AG04449 (cell line): ENCODE data around the gene SCYGR5.
"Not testable (repeated sequence)": the region's sequence is repeated elsewhere in the genome, so short reads cannot be mapped to it uniquely, and the experiment has no call there.

Experiments
- CTCF ChIA-PET: fragments of 350-600 bp; formaldehyde crosslinking; extraction: SDS; loops from one replicate; lab custom pipeline; 2021; ENCODE audit warnings: antibody characterized with exemption; lab: Yijun Ruan, JAX
- POLR2A ChIA-PET: fragments of 400-600, 350-600 bp; formaldehyde crosslinking; extraction: SDS; loops from one replicate; lab custom pipeline; 2020; ENCODE audit warnings: antibody characterized with exemption, inconsistent platforms; lab: Yijun Ruan, JAX
- DNase-seq: peaks from one replicate; pipeline ENCODE4 v3.0.0-alpha.2; 2010; ENCODE audit warnings: low read depth, low spot score
- H3K4me3 ChIP-seq: 2 replicates; pipeline ENCODE4 v1.5.1; 2011; ENCODE audit warnings: low read depth, mild to moderate bottlenecking, control low read depth, low read length
- CTCF ChIP-seq: IDR thresholded peaks from one replicate; pipeline ENCODE4 v1.5.1; 2011; ENCODE audit warnings: mild to moderate bottlenecking, moderate library complexity, low read length, control low read depth, inconsistent platforms; ENCODE audit not compliant: insufficient read depth; ENCODE audit errors: missing control alignments

Gene SCYGR5

DNA sequence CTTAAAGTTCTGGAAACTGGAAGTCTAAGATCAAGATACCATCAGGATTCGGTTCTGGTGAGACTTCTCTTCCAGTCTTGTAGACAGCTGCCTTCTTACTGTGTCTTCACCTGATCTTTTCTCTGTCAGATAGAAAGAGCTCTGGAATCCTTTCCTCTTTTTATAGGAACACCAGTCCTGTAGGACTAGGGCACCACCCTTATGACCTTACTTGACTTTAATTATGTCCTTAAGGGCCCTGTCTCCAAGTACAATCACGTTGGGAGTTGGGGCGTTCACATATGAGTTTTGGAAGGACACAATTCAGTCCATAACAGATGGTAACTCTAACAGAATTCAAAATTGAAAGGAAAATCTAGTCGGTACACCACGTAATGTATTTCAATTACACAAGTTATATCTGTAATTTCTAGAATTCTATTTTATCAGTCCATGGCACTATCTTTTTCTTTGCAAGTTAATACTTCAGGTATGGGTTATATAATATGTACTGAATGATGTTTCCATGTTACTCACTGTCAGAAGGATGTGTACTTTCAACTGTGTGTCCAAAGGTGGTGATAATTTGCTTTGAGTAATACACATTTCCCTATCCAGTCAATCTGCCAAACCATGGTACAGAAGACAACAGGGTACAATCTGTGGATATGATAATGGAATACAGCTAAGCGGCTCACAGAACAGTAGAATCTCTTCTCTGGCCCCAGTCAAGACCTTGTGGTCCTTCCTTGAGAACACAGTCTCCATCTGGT lies 1.2 kb upstream of the SCYGR5 start:
- POLR2A ChIA-PET, result no interaction called here
- no peak for DNase-seq
- no peak for TF ChIP-seq CTCF
- no peak overlapping the region for H3K4me3 ChIP-seq
- CTCF ChIA-PET, result interaction anchor here (1.9 kb wide), 1 partner anchor 101 kb away, joined by 5 read pairs; no protein-coding TSS in a partner anchor

DNA sequence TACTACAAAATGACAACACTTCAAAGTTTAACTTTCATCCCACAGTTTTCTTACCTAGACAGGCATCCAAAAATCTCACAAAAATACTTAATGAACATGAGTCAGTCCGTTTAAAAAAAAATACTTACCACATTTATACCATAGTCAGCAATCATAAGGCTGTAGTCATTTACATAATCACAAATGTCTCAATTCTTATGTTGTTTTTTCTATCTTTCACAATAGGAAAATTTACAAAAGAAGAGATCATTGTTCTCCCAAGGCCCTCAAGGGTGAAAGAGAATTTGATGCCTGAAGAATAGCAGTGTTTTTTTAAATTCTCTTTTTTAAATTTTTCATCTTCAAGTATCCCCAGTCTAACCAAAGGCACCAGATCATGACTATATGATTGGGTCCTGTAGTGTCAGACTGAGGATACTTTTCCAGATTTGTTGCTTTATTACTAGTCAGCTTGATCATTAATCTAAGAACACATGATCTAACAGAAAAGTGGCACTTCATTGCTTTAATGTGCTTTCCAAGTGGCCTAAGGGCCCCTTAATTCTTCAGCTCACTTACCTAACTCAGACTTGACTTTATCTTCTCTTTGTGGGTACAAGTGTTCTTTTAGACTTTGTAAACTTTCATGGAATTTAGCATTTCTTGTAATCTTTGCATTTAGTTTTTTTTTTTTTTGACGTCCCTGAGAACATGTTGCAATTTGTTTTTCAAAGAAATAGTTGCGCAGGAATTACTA lies 4.7 kb downstream of the SCYGR5 start:
- no peak for TF ChIP-seq CTCF
- POLR2A ChIA-PET, result no interaction called here
- H3K4me3 ChIP-seq, result no peak overlapping the region
- CTCF ChIA-PET, result interaction anchor here (1.2 to 2.2 kb wide), 2 partner anchors 13 to 95 kb away, joined by 5 to 10 read pairs; no protein-coding TSS in a partner anchor
- no peak for DNase-seq

GRCh38 chr2:227673620-227674019 lies 7.0 kb downstream of the SCYGR5 start:
- DNase-seq, POLR2A ChIA-PET, CTCF ChIA-PET: not testable (repeated sequence)

GRCh38 chr2:227674485-227674884 lies 7.9 kb downstream of the SCYGR5 start:
- TF ChIP-seq CTCF, result no peak
- DNase-seq, result no peak
- no peak overlapping the region for H3K4me3 ChIP-seq
- POLR2A ChIA-PET, result no interaction called here
- CTCF ChIA-PET, result interaction anchor here (1.1 kb wide), 1 partner anchor 17 kb away, joined by 3 read pairs; no protein-coding TSS in a partner anchor

More at GRCh38 chr2:227673620-227674019, 7.0 kb downstream of the SCYGR5 start:
- H3K4me3 ChIP-seq, result not testable (repeated sequence)

- DNase-seq, result no peak
- CTCF ChIA-PET, result no interaction called here
- TF ChIP-seq CTCF, result no peak
- no peak overlapping the region for H3K4me3 ChIP-seq
- POLR2A ChIA-PET, result no interaction called here
Measured at GRCh38 chr2:227677928-227678327, 11.3 kb downstream of the SCYGR5 start.

GRCh38 chr2:227684258-227684657 lies 17.7 kb downstream of the SCYGR5 start:
- H3K4me3 ChIP-seq, result no peak overlapping the region
- DNase-seq, result no peak
- ChIA-PET POLR2A (no interaction called here), CTCF (no interaction called here)
- TF ChIP-seq CTCF, result no peak
